SK-N-MC (cell line): ENCODE results near the gene TNFRSF1A.

Source experiments
- DNase-seq: peaks from one replicate; pipeline ENCODE4 v3.0.0-alpha.2; 2011; ENCODE audit warnings: low read depth, low spot score
- H3K27ac ChIP-seq: fragments of 200-600 bp; sonication (generic); 2 replicates; pipeline ENCODE4 v1.5.1; 2016; ENCODE audit warnings: mixed run types
- H3K36me3 ChIP-seq: fragments of 200-600 bp; sonication (generic); 2 replicates; pipeline ENCODE4 v1.6.1; 2017; ENCODE audit warnings: antibody characterized with exemption, low read length, mixed read lengths; ENCODE audit not compliant: insufficient read depth
- H3K4me3 ChIP-seq: fragments of 200-600 bp; sonication (generic); 2 replicates; pipeline ENCODE4 v1.5.1; 2016
- H3K9ac ChIP-seq: fragments of 200-600 bp; sonication (generic); 2 replicates; pipeline ENCODE4 v1.8.0; 2017; ENCODE audit warnings: mixed run types, mixed read lengths; ENCODE audit not compliant: insufficient read length
- H3K9me3 ChIP-seq: fragments of 200-600 bp; sonication (generic); 2 replicates; pipeline ENCODE4 v1.6.1; 2017; ENCODE audit warnings: low read depth, mild to moderate bottlenecking, antibody characterized with exemption, low read length, moderate library complexity, mixed read lengths
- EZH2 ChIP-seq: fragments of 200-600 bp; sonication (generic); IDR thresholded peaks from one replicate; pipeline ENCODE4 v1.6.1; 2017; ENCODE audit warnings: antibody characterized with exemption
- FOXP2 ChIP-seq: optimal IDR thresholded peaks from 2 replicates; pipeline ENCODE3; 2011; ENCODE audit warnings: mild to moderate bottlenecking, moderate library complexity; ENCODE audit not compliant: insufficient read depth; ENCODE audit errors: extremely low read length, control extremely low read depth
- POLR2AphosphoS5 ChIP-seq: IDR thresholded peaks from 2 replicates; pipeline ENCODE4 v1.6.1; 2012; ENCODE audit warnings: mild to moderate bottlenecking, low read depth, low read length, borderline replicate concordance

Gene TNFRSF1A

GRCh38 chr12:6362403-6362802 is 20.5 kb upstream of the TNFRSF1A start:
- no peak for DNase-seq
- no peak overlapping the region for H3K4me3 ChIP-seq

GRCh38 chr12:6361834-6362233 is 20.0 kb upstream of the TNFRSF1A start:
- no peaks in the 10 kb centered on the region for H3K9me3 ChIP-seq
- no peaks in the 10 kb centered on the region for H3K36me3 ChIP-seq
- H3K9ac ChIP-seq: no peak overlapping the region
- no peak overlapping the region for H3K27ac ChIP-seq
- H3K4me3 ChIP-seq: no peak overlapping the region
- no peak for TF ChIP-seq POLR2AphosphoS5
- TF ChIP-seq FOXP2: no peak
- TF ChIP-seq EZH2: no peak
- no peak for DNase-seq

More at GRCh38 chr12:6362403-6362802, 20.5 kb upstream of the TNFRSF1A start:
- H3K9ac ChIP-seq: no peak overlapping the region
- TF ChIP-seq EZH2 (no peak), FOXP2 (no peak), POLR2AphosphoS5 (no peak)
- H3K36me3 ChIP-seq: no peaks in the 10 kb centered on the region
- H3K9me3 ChIP-seq: no peaks in the 10 kb centered on the region
- no peak overlapping the region for H3K27ac ChIP-seq

- Histone ChIP-seq H3K36me3 (no peaks in the 10 kb centered on the region), H3K9ac (no peak overlapping the region), H3K9me3 (no peaks in the 10 kb centered on the region), H3K4me3 (no peak overlapping the region), H3K27ac (no peak overlapping the region)
- DNase-seq: no peak
- TF ChIP-seq EZH2: no peak
- no peak for TF ChIP-seq POLR2AphosphoS5
- TF ChIP-seq FOXP2: no peak
Measured at GRCh38 chr12:6360578-6361490, 19.0 kb upstream of the TNFRSF1A start.

GRCh38 chr12:6360080-6360571 is 18.2 kb upstream of the TNFRSF1A start:
- no peak for TF ChIP-seq FOXP2
- no peak for TF ChIP-seq POLR2AphosphoS5
- TF ChIP-seq EZH2: no peak
- Histone ChIP-seq H3K36me3 (no peaks in the 10 kb centered on the region), H3K4me3 (no peak overlapping the region), H3K27ac (no peak overlapping the region), H3K9me3 (no peaks in the 10 kb centered on the region), H3K9ac (no peak overlapping the region)
- DNase-seq: no peak

- H3K9ac ChIP-seq: no peak overlapping the region
- DNase-seq: no peak
- no peaks in the 10 kb centered on the region for H3K9me3 ChIP-seq
- TF ChIP-seq POLR2AphosphoS5 (no peak), FOXP2 (no peak), EZH2 (no peak)
- no peak overlapping the region for H3K27ac ChIP-seq
- no peaks in the 10 kb centered on the region for H3K36me3 ChIP-seq
- H3K4me3 ChIP-seq: no peak overlapping the region
Measured at GRCh38 chr12:6358881-6359280, 17.0 kb upstream of the TNFRSF1A start.

GRCh38 chr12:6356374-6356820 is 14.5 kb upstream of the TNFRSF1A start:
- Histone ChIP-seq H3K27ac (no peak overlapping the region), H3K36me3 (no peaks in the 10 kb centered on the region), H3K9ac (no peak overlapping the region), H3K9me3 (no peaks in the 10 kb centered on the region), H3K4me3 (no peak overlapping the region)
- DNase-seq: no peak
- TF ChIP-seq POLR2AphosphoS5: no peak

GRCh38 chr12:6355491-6356373 is 13.9 kb upstream of the TNFRSF1A start:
- no peak for DNase-seq
- H3K9ac ChIP-seq: no peak overlapping the region
- no peak overlapping the region for H3K4me3 ChIP-seq
- no peaks in the 10 kb centered on the region for H3K9me3 ChIP-seq
- H3K27ac ChIP-seq: no peak overlapping the region
- no peaks in the 10 kb centered on the region for H3K36me3 ChIP-seq
- TF ChIP-seq EZH2: no peak

- Histone ChIP-seq H3K9me3 (no peaks in the 10 kb centered on the region), H3K27ac (no peak overlapping the region), H3K9ac (no peak overlapping the region), H3K4me3 (no peak overlapping the region), H3K36me3 (no peaks in the 10 kb centered on the region)
- DNase-seq: no peak
- TF ChIP-seq POLR2AphosphoS5: no peak
- no peak for TF ChIP-seq FOXP2
- no peak for TF ChIP-seq EZH2
Measured at GRCh38 chr12:6354495-6355393, 12.9 kb upstream of the TNFRSF1A start.
